Transverse colon (tissue), 4 donors: ENCODE data around the gene PHAF1. TPM values are rescaled to one million over a fixed set of nuclear protein-coding genes. Genes with fewer than 3 reads are reported as not detected.

Source experiments
- DNase-seq: peaks from one replicate; pipeline ENCODE4 v3.0.0-alpha.2; 2019
- H3K27ac ChIP-seq, 4 donors: fragments of 200-600 bp; sonication (generic); 2 replicates each; pipeline ENCODE4 v1.5.1; 2016 to 2018; ENCODE audit warnings: inconsistent platforms in 4 of 4
- H3K27me3 ChIP-seq: fragments of 200-600 bp; sonication (generic); 2 replicates; pipeline ENCODE4 v1.5.1; 2017; ENCODE audit warnings: inconsistent platforms
- H3K36me3 ChIP-seq, 4 donors: fragments of 200-600 bp; sonication (generic); 2 replicates each; pipeline ENCODE4 v1.5.1; 2017 to 2019; ENCODE audit warnings: inconsistent platforms in 4 of 4
- H3K4me1 ChIP-seq, 4 donors: fragments of 200-600 bp; sonication (generic); 2 replicates each; pipeline ENCODE4 v1.5.1; 2017 to 2020; ENCODE audit warnings: inconsistent platforms in 4 of 4
- H3K4me3 ChIP-seq, 4 donors: fragments of 200-600 bp; sonication (generic); 1 replicate in 1 of 4; 2 replicates in 3 of 4; pipeline versions ENCODE4 v1.5.1 to v1.6.1; 2017 to 2019; ENCODE audit warnings: inconsistent platforms in 4 of 4
- H3K9me3 ChIP-seq, 2 donors: fragments of 200-600 bp; sonication (generic); 2 replicates each; pipeline ENCODE4 v1.5.1; 2017 to 2019; ENCODE audit warnings: inconsistent platforms in 2 of 2
- CTCF ChIP-seq, 5 experiments: fragments of 200-600 bp in 3 of 5; fragments of 450-650 bp in 2 of 5; sonication (generic) in 3 of 5; IDR thresholded peaks; 1 replicate in 2 of 5; 2 replicates in 3 of 5; pipeline ENCODE4 v1.5.1; 2016 to 2017; ENCODE audit warnings: antibody characterized with exemption in 5 of 5, inconsistent platforms in 3 of 5, mild to moderate bottlenecking in 2 of 5, moderate library complexity in 1 of 5
- EP300 ChIP-seq: sonication (generic); formaldehyde crosslinking; IDR thresholded peaks from one replicate; pipeline ENCODE4 v1.6.1; 2017; ENCODE audit warnings: antibody characterized with exemption, low read depth
- POLR2A ChIP-seq: fragments of 450-650 bp; IDR thresholded peaks from one replicate; pipeline ENCODE4 v1.6.1; 2016; ENCODE audit warnings: antibody characterized with exemption, mild to moderate bottlenecking, moderate library complexity
- POLR2AphosphoS5 ChIP-seq, 3 donors: sonication (generic); formaldehyde crosslinking; IDR thresholded peaks; one replicate each; pipeline ENCODE4 v1.6.1; 2016; ENCODE audit warnings: antibody characterized with exemption in 3 of 3
- WGBS, 2 donors: methylation state at CpG; one replicate each; pipeline ENCODE4 v1.1.5; 2018; ENCODE audit warnings: low coverage in 1 of 2; 5-methylcytosine and 5-hydroxymethylcytosine counted together
- in situ Hi-C, 4 donors: fragments of 200-750 bp; cut with MboI; loops; one replicate each; pipeline versions ENCODE4 v1.15.0 to v1.15.1; 2017; ENCODE audit warnings: low sequenced_read_pairs in 3 of 4, low pct_ligation_motif_present in 1 of 4, low pct_unique_long_range_greater_than_20kb in 1 of 4
- intact Hi-C: fragments of 100-400 bp; cut with DNase I; formaldehyde crosslinking; loops from one replicate; pipeline ENCODE4 v1.15.1; 2023; ENCODE audit warnings: low total_unique reads
- total RNA-seq, 4 donors: library from RNA; depleted of rRNA; stranded (reverse); fragments of >200 nt; gene quantifications; one replicate each; pipeline ENCODE4 v1.1.0, GENCODE V29; 2016

The PHAF1 gene
- total RNA-seq, 4 donors from 2014 or later: 13.3 to 23.8 (median 17.7) TPM

- TF ChIP-seq EP300: no peak
- H3K4me1 ChIP-seq: peaks cover 21 to 37% (median 33%) of the 10 kb centered on the region in 4 donors
- no peak overlapping the region for H3K27ac ChIP-seq
- no peaks in the 10 kb centered on the region for H3K36me3 ChIP-seq
- no peaks in the 10 kb centered on the region for H3K9me3 ChIP-seq
- no peak overlapping the region for H3K4me3 ChIP-seq
- intact Hi-C loops: no loop called here
- no peak for DNase-seq
- H3K27me3 ChIP-seq: no peaks in the 10 kb centered on the region
- 91% methylated on average over 15 of the region's 15 CpGs; no CpG with 5 or more reads in 1 of the 2 donors for WGBS, 2 donors
- in situ Hi-C loops: no loop called here
These were observed 79.1 kb downstream of the PHAF1 start for GRCh38 chr16:67188798-67189197.

- Histone ChIP-seq H3K27ac (no peak within 1 kb of the TSS), H3K9me3 (no peaks in the 10 kb centered on the region)
- WGBS, 2 donors: 54% methylated on average over 6 of the region's 6 CpGs; no CpG with 5 or more reads in 1 of the 2 donors
These were observed 80.3 kb downstream of the PHAF1 start, which contains the start of gene EXOC3L1 for GRCh38 chr16:67190041-67190440. Gene EXOC3L1 (minus strand): TSS chr16:67190136. CDS start chr16:67189676, 460 bp downstream.

GRCh38 chr16:67190448-67191399, 81.0 kb downstream of the PHAF1 start:
- peaks cover 0 to 11% (median 5%) of the 10 kb centered on the region in 4 donors for H3K36me3 ChIP-seq
- TF ChIP-seq POLR2AphosphoS5 (IDR thresholded peaks at IDR 0.05) (no peak), CTCF (IDR thresholded peaks at IDR 0.05) (no peak), POLR2A (no peak), EP300 (no peak)
- H3K4me1 ChIP-seq: peaks cover 11 to 26% (median 20%) of the 10 kb centered on the region in 4 donors
- no peak for DNase-seq
- H3K27me3 ChIP-seq: no peaks in the 10 kb centered on the region
- no peak overlapping the region for H3K27ac ChIP-seq
- no peaks in the 10 kb centered on the region for H3K9me3 ChIP-seq
- WGBS, 2 donors: 73 to 81% methylated on average over 3 to 13 of the region's 13 CpGs
- H3K4me3 ChIP-seq: no peak overlapping the region
- intact Hi-C loops (no loop called here), in situ Hi-C loops (no loop called here)

More at GRCh38 chr16:67190041-67190440, 80.3 kb downstream of the PHAF1 start, which contains the start of gene EXOC3L1:
- intact Hi-C loops (no loop called here), in situ Hi-C loops (no loop called here)
- no peak for DNase-seq
- TF ChIP-seq POLR2AphosphoS5 (IDR thresholded peaks at IDR 0.05) (no peak), EP300 (no peak), CTCF (IDR thresholded peaks at IDR 0.05) (no peak), POLR2A (no peak)
- Histone ChIP-seq H3K27me3 (no peaks in the 10 kb centered on the region), H3K4me1 (peaks cover 14 to 33% (median 26%) of the 10 kb centered on the region in 4 donors), H3K36me3 (peaks cover 0 to 5% (median 2%) of the 10 kb centered on the region in 4 donors), H3K4me3 (no peak within 1 kb of the TSS)

- Histone ChIP-seq H3K27me3 (no peaks in the 10 kb centered on the region), H3K27ac (peak overlapping the region in 3 of 4 donors; percentile 78 to 92 (median 88)), H3K36me3 (peaks cover 0 to 19% (median 9%) of the 10 kb centered on the region in 4 donors), H3K4me1 (peaks cover 11 to 25% (median 19%) of the 10 kb centered on the region in 4 donors), H3K9me3 (no peaks in the 10 kb centered on the region), H3K4me3 (peak overlapping the region in 3 of 4 donors; percentile 79 to 97 (median 88))
- TF ChIP-seq POLR2AphosphoS5 (IDR thresholded peaks at IDR 0.05) (no peak), EP300 (no peak), CTCF (IDR thresholded peaks at IDR 0.05) (no peak), POLR2A (no peak)
- no peak for DNase-seq
- WGBS, 2 donors: 24 to 46% methylated on average over 4 to 9 of the region's 9 CpGs
- intact Hi-C loops (no loop called here), in situ Hi-C loops (no loop called here)
These were observed 81.8 kb downstream of the PHAF1 start for GRCh38 chr16:67191411-67191994.
